ENCODE results near the gene TOGARAM2. TPM values are rescaled to one million over a fixed set of nuclear protein-coding genes. Genes with fewer than 3 reads are reported as not detected.

Gene TOGARAM2
- total and polyA plus RNA-seq, 3 donors from 2014 or later: 2.1 to 5.2 (median 3.5) TPM

DNA sequence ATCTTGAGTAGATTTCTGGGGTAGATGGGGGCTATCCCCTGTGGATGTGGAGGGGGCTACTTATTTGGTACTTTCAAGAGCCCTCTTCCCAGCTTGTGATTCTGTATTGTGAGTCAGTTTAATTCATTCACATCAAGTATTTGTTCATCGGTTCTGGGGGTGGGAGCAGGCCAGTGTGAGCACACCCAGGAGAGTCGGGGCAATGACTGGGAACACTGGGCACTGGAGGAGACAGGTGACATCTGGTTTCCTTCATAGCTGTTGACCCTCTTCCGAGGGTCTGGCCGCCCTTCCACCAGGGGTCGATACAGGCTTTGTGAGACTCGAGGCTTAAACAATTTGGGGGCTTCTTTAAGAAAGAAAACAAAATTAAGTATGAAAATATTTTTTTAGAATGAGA is 2.5 kb upstream of the TOGARAM2 start:
- no peak for DNase-seq
- intact Hi-C loops (cut with DNase I; ENCODE audit: low total_unique reads): no loop called here
- H3K9me3 ChIP-seq: no peaks in the 10 kb centered on the region
- H3K36me3 ChIP-seq (ENCODE audit: low read depth, missing control alignments): no peaks in the 10 kb centered on the region
- no peak overlapping the region for H3K4me3 ChIP-seq
- WGBS, 2 donors: 87 to 90% methylated on average over 6 of the region's 6 CpGs
- H3K27ac ChIP-seq: no peak overlapping the region
- TF ChIP-seq, protein P1, sequence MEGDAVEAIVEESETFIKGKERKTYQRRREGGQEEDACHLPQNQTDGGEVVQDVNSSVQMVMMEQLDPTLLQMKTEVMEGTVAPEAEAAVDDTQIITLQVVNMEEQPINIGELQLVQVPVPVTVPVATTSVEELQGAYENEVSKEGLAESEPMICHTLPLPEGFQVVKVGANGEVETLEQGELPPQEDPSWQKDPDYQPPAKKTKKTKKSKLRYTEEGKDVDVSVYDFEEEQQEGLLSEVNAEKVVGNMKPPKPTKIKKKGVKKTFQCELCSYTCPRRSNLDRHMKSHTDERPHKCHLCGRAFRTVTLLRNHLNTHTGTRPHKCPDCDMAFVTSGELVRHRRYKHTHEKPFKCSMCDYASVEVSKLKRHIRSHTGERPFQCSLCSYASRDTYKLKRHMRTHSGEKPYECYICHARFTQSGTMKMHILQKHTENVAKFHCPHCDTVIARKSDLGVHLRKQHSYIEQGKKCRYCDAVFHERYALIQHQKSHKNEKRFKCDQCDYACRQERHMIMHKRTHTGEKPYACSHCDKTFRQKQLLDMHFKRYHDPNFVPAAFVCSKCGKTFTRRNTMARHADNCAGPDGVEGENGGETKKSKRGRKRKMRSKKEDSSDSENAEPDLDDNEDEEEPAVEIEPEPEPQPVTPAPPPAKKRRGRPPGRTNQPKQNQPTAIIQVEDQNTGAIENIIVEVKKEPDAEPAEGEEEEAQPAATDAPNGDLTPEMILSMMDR (IDR thresholded peaks at IDR 0.05): no peak
- TF ChIP-seq POLR2A (IDR thresholded peaks at IDR 0.05): no peak
- H3K4me1 ChIP-seq: peaks cover 14% of the 10 kb centered on the region
- no peaks in the 10 kb centered on the region for H3K27me3 ChIP-seq

DNA sequence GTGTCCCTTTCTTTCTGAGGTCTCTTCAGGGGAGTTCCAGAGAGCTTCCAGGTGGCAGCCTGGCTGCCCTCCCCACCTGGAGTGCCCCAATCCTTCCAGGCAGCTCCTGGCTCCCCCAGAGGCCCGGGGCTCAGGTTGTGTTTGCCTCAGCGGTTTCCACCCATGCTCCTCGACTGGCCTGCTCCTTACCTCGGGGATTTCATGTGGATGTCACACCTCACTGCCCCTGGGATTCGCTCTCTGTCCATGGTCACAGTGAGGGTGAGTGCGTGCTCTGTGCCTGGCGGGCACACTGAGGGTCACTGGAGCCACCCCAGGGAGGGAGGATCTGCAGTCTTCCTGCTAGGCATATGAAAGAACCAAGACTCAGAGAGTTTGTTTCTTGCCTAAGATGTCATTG is 2.1 kb upstream of the TOGARAM2 start:
- Histone ChIP-seq H3K4me3 (no peak overlapping the region), H3K4me1 (peaks cover 14% of the 10 kb centered on the region), H3K27me3 (no peaks in the 10 kb centered on the region), H3K36me3 (ENCODE audit: low read depth, missing control alignments) (no peaks in the 10 kb centered on the region), H3K27ac (no peak overlapping the region), H3K9me3 (no peaks in the 10 kb centered on the region)
- WGBS, 2 donors: 75 to 85% methylated on average over 7 of the region's 7 CpGs
- intact Hi-C loops (cut with DNase I; ENCODE audit: low total_unique reads): no loop called here
- no peak for DNase-seq
- no peak for TF ChIP-seq POLR2A (IDR thresholded peaks at IDR 0.05)
- TF ChIP-seq, protein P1 (IDR thresholded peaks at IDR 0.05): no peak

DNA sequence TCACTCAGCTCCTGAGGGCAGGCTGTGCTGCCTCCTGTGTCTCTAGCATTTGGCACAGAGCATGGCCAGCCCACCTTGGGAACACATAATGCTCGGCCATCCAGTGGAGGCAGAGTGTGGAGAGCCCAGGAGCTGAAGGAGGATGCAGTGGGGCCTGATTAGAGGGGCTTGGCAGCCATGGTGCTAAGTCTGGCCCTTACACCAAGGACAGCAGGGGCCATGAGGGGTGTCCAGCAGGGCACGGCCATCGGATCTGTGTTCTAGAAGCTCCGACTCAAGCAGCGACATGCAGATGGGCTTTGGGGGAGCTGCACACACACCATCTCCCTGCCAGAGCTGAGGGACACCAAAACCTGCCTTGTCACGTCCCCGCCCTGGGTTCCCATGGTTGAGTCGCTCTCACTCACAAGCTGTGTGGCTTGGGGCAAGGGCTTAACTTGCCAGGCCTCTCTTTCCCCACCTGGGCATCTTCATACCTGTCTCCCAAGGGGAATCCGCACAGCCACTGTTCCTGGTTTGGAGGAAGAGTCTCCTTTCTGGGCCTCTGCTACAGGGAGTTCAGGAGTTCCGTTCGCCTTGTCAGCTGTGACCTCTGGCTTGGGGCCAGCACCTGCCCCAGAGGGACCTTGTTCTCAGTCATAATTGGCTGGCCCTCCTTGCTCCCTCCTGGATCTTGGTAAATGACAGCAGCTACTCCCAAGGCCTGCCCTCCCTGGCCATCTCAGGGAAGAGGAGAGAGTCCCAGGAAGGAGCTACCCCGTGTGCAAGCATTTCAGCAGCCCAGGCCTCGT is 1.3 kb upstream of the TOGARAM2 start:
- H3K4me1 ChIP-seq: peaks cover 14% of the 10 kb centered on the region
- no peaks in the 10 kb centered on the region for H3K9me3 ChIP-seq
- no peaks in the 10 kb centered on the region for H3K27me3 ChIP-seq
- no peak overlapping the region for H3K4me3 ChIP-seq
- WGBS, 2 donors: 70 to 75% methylated on average over 10 to 13 of the region's 13 CpGs
- H3K36me3 ChIP-seq (ENCODE audit: low read depth, missing control alignments): no peaks in the 10 kb centered on the region
- H3K27ac ChIP-seq: no peak overlapping the region
- intact Hi-C loops (cut with DNase I; ENCODE audit: low total_unique reads): no loop called here
- DNase-seq: no peak
- TF ChIP-seq POLR2A (IDR thresholded peaks at IDR 0.05): no peak
- TF ChIP-seq, protein P1 (IDR thresholded peaks at IDR 0.05): no peak

- H3K4me1 ChIP-seq: peaks cover 14% of the 10 kb centered on the region
- peak overlapping the region in 1 of 2 donors; percentile 41 for H3K27ac ChIP-seq
- no peaks in the 10 kb centered on the region for H3K9me3 ChIP-seq
- intact Hi-C loops (cut with DNase I; ENCODE audit: low total_unique reads): no loop called here
- TF ChIP-seq, protein P1 (IDR thresholded peaks at IDR 0.05): no peak
- no peak for DNase-seq
- no peaks in the 10 kb centered on the region for H3K36me3 ChIP-seq (ENCODE audit: low read depth, missing control alignments)
- 73 to 93% methylated on average over 3 of the region's 3 CpGs for WGBS, 2 donors
- no peaks in the 10 kb centered on the region for H3K27me3 ChIP-seq
- H3K4me3 ChIP-seq: no peak overlapping the region
Measured at GRCh38 chr2:28980368-28981015, 606 bp upstream of the TOGARAM2 start.

All from testis (tissue), 3 donors.